GM23338 (cell line): Measurements from ENCODE around the gene ALKBH1.

Experiments
- CREB1 ChIP-seq: fragments of 250-450 bp; sonication (Bioruptor Pico); IDR thresholded peaks from 2 replicates; pipeline ENCODE4 v1.5.0; 2020; ENCODE audit warnings: low read depth, mild to moderate bottlenecking, moderate library complexity
- CTCF ChIP-seq, 2 experiments: fragments of 200-600 bp in 1 of 2; sonication (generic) in 1 of 2; conservative IDR thresholded peaks; 2 replicates each; pipeline versions ENCODE4 v1.5.1 to v1.6.1; 2016 to 2017; ENCODE audit warnings: antibody characterized with exemption in 2 of 2, low read depth in 2 of 2, mild to moderate bottlenecking in 2 of 2, moderate library complexity in 1 of 2
- ETS1 ChIP-seq: IDR thresholded peaks from 2 replicates; pipeline ENCODE4 v1.6.1; 2016; ENCODE audit warnings: antibody characterized with exemption
- EZH2 ChIP-seq: fragments of 200-600 bp; sonication (generic); IDR thresholded peaks from one replicate; pipeline ENCODE4 v1.8.0; 2017; ENCODE audit warnings: antibody characterized with exemption, mild to moderate bottlenecking, low read depth; ENCODE audit not compliant: unreplicated experiment
- EZH2phosphoT487 ChIP-seq: fragments of 200-600 bp; sonication (generic); IDR thresholded peaks from one replicate; pipeline ENCODE4 v1.8.1; 2018; ENCODE audit warnings: antibody characterized with exemption; ENCODE audit not compliant: unreplicated experiment
- JUNB ChIP-seq: IDR thresholded peaks from one replicate; pipeline ENCODE4 v1.6.1; 2016; ENCODE audit warnings: antibody characterized with exemption; ENCODE audit not compliant: unreplicated experiment
- NANOG ChIP-seq: IDR thresholded peaks from 2 replicates; pipeline ENCODE4 v1.6.1; 2016; ENCODE audit warnings: antibody characterized with exemption, borderline replicate concordance
- POLR2AphosphoS5 ChIP-seq: IDR thresholded peaks from 2 replicates; pipeline ENCODE4 v1.6.1; 2016; ENCODE audit warnings: antibody characterized with exemption, low read depth
- REST ChIP-seq: IDR thresholded peaks from one replicate; pipeline ENCODE4 v1.6.1; 2018; ENCODE audit warnings: antibody characterized with exemption; ENCODE audit not compliant: unreplicated experiment
- STAT1 ChIP-seq: IDR thresholded peaks from one replicate; pipeline ENCODE4 v1.6.1; 2016; ENCODE audit warnings: antibody characterized with exemption; ENCODE audit not compliant: unreplicated experiment
- ZNF331 ChIP-seq: fragments of 250-450 bp; sonication (Bioruptor Pico); IDR thresholded peaks from 2 replicates; pipeline ENCODE4 v1.5.0; 2020; ENCODE audit warnings: low read depth, mild to moderate bottlenecking, moderate library complexity
- ZNF462 ChIP-seq: fragments of 250-450 bp; sonication (Bioruptor Pico); IDR thresholded peaks from 2 replicates; pipeline ENCODE4 v1.5.0; 2020; ENCODE audit warnings: mild to moderate bottlenecking, moderate library complexity

GRCh38 chr14:77640756-77641533, 66.9 kb downstream of the ALKBH1 start:
- TF ChIP-seq CTCF (conservative IDR thresholded peaks at IDR 0.05; ENCODE audit: low read depth in 2 of 2), result no peak
- no peak for TF ChIP-seq ZNF331 (CRISPR knock-in tag)
- no peak for TF ChIP-seq POLR2AphosphoS5
- no peak for TF ChIP-seq EZH2
- no peak for TF ChIP-seq NANOG
- no peak for TF ChIP-seq ZNF462 (CRISPR knock-in tag)
- TF ChIP-seq EZH2phosphoT487, result no peak
- TF ChIP-seq CREB1, result no peak
- TF ChIP-seq STAT1, result no peak
- TF ChIP-seq JUNB, result no peak
- no peak for TF ChIP-seq REST
- TF ChIP-seq ETS1, result no peak
